ENCODE data around the gene EXOSC10. TPM values are rescaled to one million over a fixed set of nuclear protein-coding genes. Genes with fewer than 3 reads are reported as not detected.

EXOSC10 gene
- polyA plus RNA-seq, 1 donor from 2014 or later = 115 TPM

DNA sequence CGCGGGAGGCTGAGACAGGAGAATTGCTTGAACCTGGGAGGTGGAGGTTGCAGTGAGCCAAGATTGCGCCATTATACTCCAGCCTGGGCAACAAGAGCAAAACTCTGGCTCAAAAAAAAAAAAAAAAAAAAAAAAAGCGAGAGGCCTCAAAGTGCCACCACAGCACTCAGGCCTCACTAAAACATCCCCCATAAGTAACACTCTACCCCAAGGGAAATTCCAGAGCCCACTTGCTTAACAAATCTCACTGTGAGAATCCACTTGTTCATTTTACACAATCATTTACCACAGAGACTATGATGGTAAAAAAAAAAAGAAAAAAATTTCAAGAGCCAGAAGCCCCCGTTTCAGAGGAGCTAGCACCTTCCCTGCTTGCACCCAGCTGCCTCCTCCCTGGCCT is 26.3 kb upstream of the EXOSC10 start:
- H3K36me3 ChIP-seq (ENCODE audit: insufficient read depth, low read length) = peaks cover 4% of the 10 kb centered on the region
- no peaks in the 10 kb centered on the region for H3K27me3 ChIP-seq (ENCODE audit: insufficient read depth, low read depth, low read length)
- H3K4me3 ChIP-seq (ENCODE audit: low read length) = no peak overlapping the region
- no peaks in the 10 kb centered on the region for H3K79me2 ChIP-seq (replicated peaks; ENCODE audit: insufficient read depth, low read length)
- H3K27ac ChIP-seq (ENCODE audit: low read length) = no peak overlapping the region
- no peaks in the 10 kb centered on the region for H3F3A ChIP-seq (ENCODE audit: insufficient read depth, low read length, poor library complexity, severe bottlenecking)
- no peak overlapping the region for H3K4me2 ChIP-seq (ENCODE audit: low read length)
- H4K20me1 ChIP-seq (ENCODE audit: insufficient read depth) = no peaks in the 10 kb centered on the region
- no peaks in the 10 kb centered on the region for H3K9me3 ChIP-seq (ENCODE audit: low read length)
- H3K9ac ChIP-seq (ENCODE audit: low read length) = no peak overlapping the region
- no peaks in the 10 kb centered on the region for H3K9me2 ChIP-seq (ENCODE audit: insufficient read depth, low read length)
- TF ChIP-seq EP300 (conservative IDR thresholded peaks at IDR 0.05; ENCODE audit: poor library complexity, severe bottlenecking) (no peak), TAF1 (IDR thresholded peaks at IDR 0.05; ENCODE audit: low read depth) (no peak), SMC3 (conservative IDR thresholded peaks at IDR 0.05; ENCODE audit: poor library complexity) (no peak), MXI1 (conservative IDR thresholded peaks at IDR 0.05; ENCODE audit: poor library complexity, severe bottlenecking) (no peak), RAD21 (conservative IDR thresholded peaks at IDR 0.05) (no peak), EZH2 (IDR thresholded peaks at IDR 0.05; ENCODE audit: borderline replicate concordance, insufficient read depth, low read length, poor library complexity, severe bottlenecking) (no peak), POLR2AphosphoS5 (IDR thresholded peaks at IDR 0.05) (no peak)
- TF ChIP-seq, protein P1, sequence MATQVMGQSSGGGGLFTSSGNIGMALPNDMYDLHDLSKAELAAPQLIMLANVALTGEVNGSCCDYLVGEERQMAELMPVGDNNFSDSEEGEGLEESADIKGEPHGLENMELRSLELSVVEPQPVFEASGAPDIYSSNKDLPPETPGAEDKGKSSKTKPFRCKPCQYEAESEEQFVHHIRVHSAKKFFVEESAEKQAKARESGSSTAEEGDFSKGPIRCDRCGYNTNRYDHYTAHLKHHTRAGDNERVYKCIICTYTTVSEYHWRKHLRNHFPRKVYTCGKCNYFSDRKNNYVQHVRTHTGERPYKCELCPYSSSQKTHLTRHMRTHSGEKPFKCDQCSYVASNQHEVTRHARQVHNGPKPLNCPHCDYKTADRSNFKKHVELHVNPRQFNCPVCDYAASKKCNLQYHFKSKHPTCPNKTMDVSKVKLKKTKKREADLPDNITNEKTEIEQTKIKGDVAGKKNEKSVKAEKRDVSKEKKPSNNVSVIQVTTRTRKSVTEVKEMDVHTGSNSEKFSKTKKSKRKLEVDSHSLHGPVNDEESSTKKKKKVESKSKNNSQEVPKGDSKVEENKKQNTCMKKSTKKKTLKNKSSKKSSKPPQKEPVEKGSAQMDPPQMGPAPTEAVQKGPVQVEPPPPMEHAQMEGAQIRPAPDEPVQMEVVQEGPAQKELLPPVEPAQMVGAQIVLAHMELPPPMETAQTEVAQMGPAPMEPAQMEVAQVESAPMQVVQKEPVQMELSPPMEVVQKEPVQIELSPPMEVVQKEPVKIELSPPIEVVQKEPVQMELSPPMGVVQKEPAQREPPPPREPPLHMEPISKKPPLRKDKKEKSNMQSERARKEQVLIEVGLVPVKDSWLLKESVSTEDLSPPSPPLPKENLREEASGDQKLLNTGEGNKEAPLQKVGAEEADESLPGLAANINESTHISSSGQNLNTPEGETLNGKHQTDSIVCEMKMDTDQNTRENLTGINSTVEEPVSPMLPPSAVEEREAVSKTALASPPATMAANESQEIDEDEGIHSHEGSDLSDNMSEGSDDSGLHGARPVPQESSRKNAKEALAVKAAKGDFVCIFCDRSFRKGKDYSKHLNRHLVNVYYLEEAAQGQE (IDR thresholded peaks at IDR 0.05; ENCODE audit: borderline replicate concordance) = no peak
- TF ChIP-seq, protein P2, sequence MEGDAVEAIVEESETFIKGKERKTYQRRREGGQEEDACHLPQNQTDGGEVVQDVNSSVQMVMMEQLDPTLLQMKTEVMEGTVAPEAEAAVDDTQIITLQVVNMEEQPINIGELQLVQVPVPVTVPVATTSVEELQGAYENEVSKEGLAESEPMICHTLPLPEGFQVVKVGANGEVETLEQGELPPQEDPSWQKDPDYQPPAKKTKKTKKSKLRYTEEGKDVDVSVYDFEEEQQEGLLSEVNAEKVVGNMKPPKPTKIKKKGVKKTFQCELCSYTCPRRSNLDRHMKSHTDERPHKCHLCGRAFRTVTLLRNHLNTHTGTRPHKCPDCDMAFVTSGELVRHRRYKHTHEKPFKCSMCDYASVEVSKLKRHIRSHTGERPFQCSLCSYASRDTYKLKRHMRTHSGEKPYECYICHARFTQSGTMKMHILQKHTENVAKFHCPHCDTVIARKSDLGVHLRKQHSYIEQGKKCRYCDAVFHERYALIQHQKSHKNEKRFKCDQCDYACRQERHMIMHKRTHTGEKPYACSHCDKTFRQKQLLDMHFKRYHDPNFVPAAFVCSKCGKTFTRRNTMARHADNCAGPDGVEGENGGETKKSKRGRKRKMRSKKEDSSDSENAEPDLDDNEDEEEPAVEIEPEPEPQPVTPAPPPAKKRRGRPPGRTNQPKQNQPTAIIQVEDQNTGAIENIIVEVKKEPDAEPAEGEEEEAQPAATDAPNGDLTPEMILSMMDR (IDR thresholded peaks at IDR 0.05; ENCODE audit: poor library complexity, severe bottlenecking) = no peak
- H2AFZ ChIP-seq (ENCODE audit: low read depth, low read length) = no peak overlapping the region

DNA sequence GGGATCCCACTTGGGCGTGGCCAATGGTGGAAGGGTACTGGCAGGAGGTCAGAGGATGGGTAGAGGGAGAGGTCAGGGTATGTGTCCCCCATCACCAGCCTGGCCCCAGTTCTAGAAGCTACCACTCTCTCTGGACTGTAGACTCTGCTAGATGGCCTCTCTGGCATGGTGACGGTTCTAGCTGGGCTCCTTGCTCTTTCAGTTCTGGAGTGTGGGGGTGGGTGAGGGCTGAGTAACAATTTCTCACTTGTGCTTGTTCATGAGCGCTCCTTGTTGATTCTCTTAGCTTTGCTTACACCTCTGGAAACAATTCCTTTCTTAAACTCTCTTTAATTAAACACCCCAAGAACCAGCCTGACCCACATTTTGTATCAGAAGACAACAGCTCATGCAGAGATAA is 25.3 kb upstream of the EXOSC10 start:
- Histone ChIP-seq H3K27me3 (ENCODE audit: insufficient read depth, low read depth, low read length) (no peaks in the 10 kb centered on the region), H3K9ac (ENCODE audit: low read length) (no peak overlapping the region), H3K27ac (ENCODE audit: low read length) (no peak overlapping the region), H3K9me2 (ENCODE audit: insufficient read depth, low read length) (no peaks in the 10 kb centered on the region), H3K36me3 (ENCODE audit: insufficient read depth, low read length) (peaks cover 4% of the 10 kb centered on the region), H3K4me3 (ENCODE audit: low read length) (no peak overlapping the region), H3K79me2 (replicated peaks; ENCODE audit: insufficient read depth, low read length) (no peaks in the 10 kb centered on the region), H4K20me1 (ENCODE audit: insufficient read depth) (no peaks in the 10 kb centered on the region), H3K9me3 (ENCODE audit: low read length) (no peaks in the 10 kb centered on the region), H2AFZ (ENCODE audit: low read depth, low read length) (no peak overlapping the region), H3K4me2 (ENCODE audit: low read length) (no peak overlapping the region), H3F3A (ENCODE audit: insufficient read depth, low read length, poor library complexity, severe bottlenecking) (no peaks in the 10 kb centered on the region)
- TF ChIP-seq POLR2AphosphoS5 (IDR thresholded peaks at IDR 0.05) (no peak), EP300 (conservative IDR thresholded peaks at IDR 0.05; ENCODE audit: poor library complexity, severe bottlenecking) (no peak), MXI1 (conservative IDR thresholded peaks at IDR 0.05; ENCODE audit: poor library complexity, severe bottlenecking) (no peak), SMC3 (conservative IDR thresholded peaks at IDR 0.05; ENCODE audit: poor library complexity) (no peak), TAF1 (IDR thresholded peaks at IDR 0.05; ENCODE audit: low read depth) (no peak), RAD21 (conservative IDR thresholded peaks at IDR 0.05) (no peak), EZH2 (IDR thresholded peaks at IDR 0.05; ENCODE audit: borderline replicate concordance, insufficient read depth, low read length, poor library complexity, severe bottlenecking) (no peak)
- TF ChIP-seq, protein P1 (IDR thresholded peaks at IDR 0.05; ENCODE audit: borderline replicate concordance) = no peak
- TF ChIP-seq, protein P2 (IDR thresholded peaks at IDR 0.05; ENCODE audit: poor library complexity, severe bottlenecking) = no peak
